Muscle layer of colon (tissue), 2 donors: Measurements from ENCODE around the gene ID4.

Experiments used
- H3K27ac ChIP-seq: one replicate; pipeline ENCODE4 v1.7.0; 2013; ENCODE audit warnings: low read depth, mild to moderate bottlenecking, low read length, moderate library complexity
- H3K27me3 ChIP-seq, 2 donors: one replicate each; pipeline ENCODE4 v1.7.0; 2013; ENCODE audit warnings: low read length in 2 of 2, mild to moderate bottlenecking in 2 of 2; ENCODE audit not compliant: insufficient read depth in 2 of 2, control insufficient read depth in 1 of 2
- H3K36me3 ChIP-seq: one replicate; pipeline ENCODE4 v1.7.0; 2013; ENCODE audit warnings: mild to moderate bottlenecking, low read length; ENCODE audit not compliant: insufficient read depth
- H3K4me1 ChIP-seq: one replicate; pipeline ENCODE4 v1.7.0; 2013; ENCODE audit warnings: mild to moderate bottlenecking, low read length; ENCODE audit not compliant: insufficient read depth
- H3K4me3 ChIP-seq, 2 donors: one replicate each; pipeline ENCODE4 v1.7.0; 2013; ENCODE audit warnings: low read length in 2 of 2, low read depth in 1 of 2, mild to moderate bottlenecking in 1 of 2, moderate library complexity in 1 of 2
- H3K9ac ChIP-seq: one replicate; pipeline ENCODE4 v1.7.0; 2013; ENCODE audit warnings: low read length
- H3K9me3 ChIP-seq: one replicate; pipeline ENCODE4 v1.7.0; 2013; ENCODE audit warnings: mild to moderate bottlenecking, low read length
- donor health status: abdominal sarcoma.
- donor health status: Adenocarcinoma of cecum.

ID4 gene

GRCh38 chr6:19805129-19805481, 32.1 kb upstream of the ID4 start:
- Histone ChIP-seq H3K27ac (peak overlapping the region; percentile 86), H3K9me3 (no peaks in the 10 kb centered on the region), H3K4me1 (peaks cover 19% of the 10 kb centered on the region), H3K27me3 (no peaks in the 10 kb centered on the region), H3K9ac (peak overlapping the region; percentile 38), H3K36me3 (no peaks in the 10 kb centered on the region), H3K4me3 (peak overlapping the region; percentile 6 to 46)

- H3K4me3 ChIP-seq: no peak overlapping the region
- H3K36me3 ChIP-seq: no peaks in the 10 kb centered on the region
- H3K9ac ChIP-seq: no peak overlapping the region
- H3K27ac ChIP-seq: no peak overlapping the region
- peaks cover 19% of the 10 kb centered on the region for H3K4me1 ChIP-seq
- no peaks in the 10 kb centered on the region for H3K27me3 ChIP-seq
- no peaks in the 10 kb centered on the region for H3K9me3 ChIP-seq
Measured at GRCh38 chr6:19806971-19807396, 30.2 kb upstream of the ID4 start.

- Histone ChIP-seq H3K36me3 (no peaks in the 10 kb centered on the region), H3K9ac (no peak overlapping the region), H3K27ac (no peak overlapping the region), H3K4me3 (no peak overlapping the region), H3K4me1 (no peaks in the 10 kb centered on the region), H3K27me3 (no peaks in the 10 kb centered on the region), H3K9me3 (no peaks in the 10 kb centered on the region)
Measured at GRCh38 chr6:19811397-19812079, 25.6 kb upstream of the ID4 start.

- Histone ChIP-seq H3K9me3 (no peaks in the 10 kb centered on the region), H3K27ac (no peak overlapping the region), H3K9ac (no peak overlapping the region), H3K27me3 (no peaks in the 10 kb centered on the region), H3K36me3 (no peaks in the 10 kb centered on the region), H3K4me1 (no peaks in the 10 kb centered on the region), H3K4me3 (no peak overlapping the region)
Measured at GRCh38 chr6:19812512-19813119, 24.6 kb upstream of the ID4 start.

- Histone ChIP-seq H3K4me3 (no peak overlapping the region), H3K27ac (no peak overlapping the region), H3K27me3 (no peaks in the 10 kb centered on the region), H3K4me1 (no peaks in the 10 kb centered on the region), H3K9me3 (no peaks in the 10 kb centered on the region), H3K9ac (no peak overlapping the region), H3K36me3 (no peaks in the 10 kb centered on the region)
Measured at GRCh38 chr6:19818805-19819204, 18.4 kb upstream of the ID4 start.

- H3K9me3 ChIP-seq: no peaks in the 10 kb centered on the region
- no peaks in the 10 kb centered on the region for H3K4me1 ChIP-seq
- H3K27me3 ChIP-seq: no peaks in the 10 kb centered on the region
- H3K4me3 ChIP-seq: no peak overlapping the region
- H3K36me3 ChIP-seq: no peaks in the 10 kb centered on the region
- H3K27ac ChIP-seq: no peak overlapping the region
- no peak overlapping the region for H3K9ac ChIP-seq
Measured at GRCh38 chr6:19824058-19824807, 12.9 kb upstream of the ID4 start.

- Histone ChIP-seq H3K36me3 (no peaks in the 10 kb centered on the region), H3K27me3 (no peaks in the 10 kb centered on the region), H3K9me3 (no peaks in the 10 kb centered on the region), H3K4me1 (no peaks in the 10 kb centered on the region), H3K27ac (no peak overlapping the region), H3K9ac (no peak overlapping the region), H3K4me3 (no peak overlapping the region)
Measured at GRCh38 chr6:19827247-19827646, 9.9 kb upstream of the ID4 start.

GRCh38 chr6:19827903-19828302, 9.3 kb upstream of the ID4 start:
- H3K4me3 ChIP-seq: no peak overlapping the region
- H3K36me3 ChIP-seq: no peaks in the 10 kb centered on the region
- no peak overlapping the region for H3K9ac ChIP-seq
- no peak overlapping the region for H3K27ac ChIP-seq
- H3K9me3 ChIP-seq: no peaks in the 10 kb centered on the region
- H3K27me3 ChIP-seq: no peaks in the 10 kb centered on the region
- no peaks in the 10 kb centered on the region for H3K4me1 ChIP-seq

- H3K9ac ChIP-seq: no peak overlapping the region
- H3K36me3 ChIP-seq: no peaks in the 10 kb centered on the region
- H3K9me3 ChIP-seq: no peaks in the 10 kb centered on the region
- no peaks in the 10 kb centered on the region for H3K27me3 ChIP-seq
- no peak overlapping the region for H3K27ac ChIP-seq
- no peaks in the 10 kb centered on the region for H3K4me1 ChIP-seq
- no peak overlapping the region for H3K4me3 ChIP-seq
Measured at GRCh38 chr6:19830171-19830570, 7.0 kb upstream of the ID4 start.

- H3K27me3 ChIP-seq: no peaks in the 10 kb centered on the region
- no peak overlapping the region for H3K9ac ChIP-seq
- peaks cover under 1% of the 10 kb centered on the region for H3K4me1 ChIP-seq
- no peak overlapping the region for H3K4me3 ChIP-seq
- no peak overlapping the region for H3K27ac ChIP-seq
- no peaks in the 10 kb centered on the region for H3K9me3 ChIP-seq
- no peaks in the 10 kb centered on the region for H3K36me3 ChIP-seq
Measured at GRCh38 chr6:19831358-19831757, 5.8 kb upstream of the ID4 start.

- Histone ChIP-seq H3K36me3 (no peaks in the 10 kb centered on the region), H3K9me3 (no peaks in the 10 kb centered on the region), H3K4me1 (peaks cover 4% of the 10 kb centered on the region), H3K27me3 (no peaks in the 10 kb centered on the region), H3K27ac (no peak overlapping the region), H3K4me3 (no peak overlapping the region), H3K9ac (no peak overlapping the region)
Measured at GRCh38 chr6:19833947-19834346, 3.2 kb upstream of the ID4 start.
